IPS DF 6.9 (cell line): ENCODE measurements around the gene FAM216B.

Experiments used
- DNase-seq: peaks from one replicate; pipeline ENCODE4 v3.0.0-alpha.2; 2013; ENCODE audit warnings: low read depth, low spot score
- H3K27ac ChIP-seq: one replicate; pipeline ENCODE4 v1.5.1; 2013; ENCODE audit warnings: low read length, control low read depth
- H3K27me3 ChIP-seq: 2 replicates; pipeline ENCODE4 v1.6.1; 2013; ENCODE audit warnings: mild to moderate bottlenecking, low read length; ENCODE audit not compliant: control insufficient read depth, insufficient read depth
- H3K36me3 ChIP-seq: 2 replicates; pipeline ENCODE4 v1.6.1; 2013; ENCODE audit warnings: low read length; ENCODE audit not compliant: control insufficient read depth, insufficient read depth
- H3K4me1 ChIP-seq: 2 replicates; pipeline ENCODE4 v1.6.1; 2013; ENCODE audit warnings: low read length; ENCODE audit not compliant: control insufficient read depth, insufficient read depth
- H3K4me3 ChIP-seq: 2 replicates; pipeline ENCODE4 v1.5.1; 2013; ENCODE audit warnings: mild to moderate bottlenecking, low read length
- H3K9me3 ChIP-seq: 2 replicates; pipeline ENCODE4 v1.6.1; 2013; ENCODE audit warnings: low read length, inconsistent platforms; ENCODE audit not compliant: control insufficient read depth, insufficient read depth
- WGBS: extraction: QIAGEN DNeasy Blood & Tissue Kit; methylation state at CpG from one replicate; pipeline ENCODE4 v1.1.7; 2013; ENCODE audit warnings: mixed read lengths, missing lambda C conversion rate; ENCODE audit not compliant: insufficient read length, insufficient coverage; 5-methylcytosine and 5-hydroxymethylcytosine counted together

Gene FAM216B

DNA sequence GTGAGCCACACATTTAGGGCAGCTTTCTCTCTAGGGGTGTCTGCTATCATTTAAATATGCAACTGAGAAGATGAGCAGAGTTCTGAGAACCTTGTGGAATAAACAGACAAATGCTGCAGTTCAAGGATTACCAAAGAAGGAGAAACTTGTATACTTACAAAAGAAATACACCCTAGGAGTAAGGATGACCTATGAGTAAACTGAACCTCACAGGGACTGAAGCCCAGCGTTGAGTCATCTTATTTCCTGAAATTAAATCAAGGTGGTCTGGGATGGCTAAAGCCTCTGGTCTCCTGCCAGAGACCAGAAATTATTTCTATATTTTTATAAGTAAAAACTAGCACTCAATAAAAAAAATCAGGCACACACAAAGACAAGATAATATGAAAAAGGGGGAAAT is 40.1 kb downstream of the FAM216B start:
- Histone ChIP-seq H3K4me1 (no peaks in the 10 kb centered on the region), H3K9me3 (no peaks in the 10 kb centered on the region), H3K36me3 (no peaks in the 10 kb centered on the region), H3K27me3 (no peaks in the 10 kb centered on the region), H3K27ac (no peak overlapping the region), H3K4me3 (no peak overlapping the region)
- no CpG with 5 or more reads among the region's 1 CpG for WGBS
- DNase-seq: no peak

DNA sequence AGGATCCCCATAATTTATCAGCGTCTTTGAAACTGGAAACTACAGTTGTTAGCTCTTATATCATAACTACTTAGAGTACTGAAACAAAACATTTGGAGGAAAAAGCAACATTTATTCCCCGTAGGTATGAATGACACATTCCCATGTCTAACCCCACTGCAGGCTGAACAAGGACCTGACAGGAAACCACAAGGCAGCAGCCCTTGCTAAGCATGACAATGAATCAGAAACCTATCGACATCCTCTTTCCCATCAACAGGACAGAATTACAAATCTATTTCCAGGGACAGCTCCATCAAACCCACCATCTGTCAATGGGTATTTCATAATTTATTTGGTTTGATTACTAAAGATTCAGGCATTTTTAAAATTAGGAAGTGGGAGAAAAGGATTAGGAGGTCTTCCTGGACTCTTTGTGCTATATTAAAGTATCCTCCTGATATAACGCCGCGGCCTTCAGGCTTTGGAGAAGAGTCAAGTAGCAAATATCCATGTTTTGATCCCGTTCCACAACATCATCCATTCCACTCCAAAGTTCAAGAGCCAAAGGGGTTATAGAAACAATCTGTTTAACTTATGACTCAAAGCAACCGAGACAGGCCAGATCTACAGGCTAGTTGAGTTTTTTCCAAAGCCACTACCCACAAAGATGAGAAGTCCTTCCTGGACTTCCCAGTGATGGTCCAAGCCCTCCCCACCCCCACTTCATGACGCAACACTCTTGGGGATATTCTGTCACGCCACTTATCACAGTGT is 51.1 kb downstream of the FAM216B start:
- H3K4me1 ChIP-seq: no peaks in the 10 kb centered on the region
- DNase-seq: no peak
- no peaks in the 10 kb centered on the region for H3K27me3 ChIP-seq
- no peak overlapping the region for H3K27ac ChIP-seq
- H3K4me3 ChIP-seq: no peak overlapping the region
- WGBS: no CpG with 5 or more reads among the region's 10 CpGs
- no peaks in the 10 kb centered on the region for H3K9me3 ChIP-seq
- no peaks in the 10 kb centered on the region for H3K36me3 ChIP-seq

DNA sequence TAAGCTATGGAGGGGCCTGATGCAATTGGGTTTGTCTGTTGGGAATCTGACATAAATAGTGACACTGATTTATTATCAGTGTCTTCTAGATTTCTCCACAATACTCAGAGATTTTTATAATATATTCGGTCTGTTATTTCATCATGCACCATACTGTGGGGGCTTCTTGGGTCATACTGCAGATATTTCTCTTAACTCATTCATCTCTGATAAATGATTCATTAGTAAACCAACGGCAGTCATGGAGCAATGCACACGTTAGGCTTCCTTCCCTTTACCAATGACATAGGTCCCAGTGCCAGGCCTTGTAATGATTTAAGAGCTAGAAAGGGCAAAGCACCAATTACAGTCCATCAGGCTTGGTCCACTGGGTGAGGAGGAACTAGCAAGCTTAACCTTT is 53.6 kb downstream of the FAM216B start:
- H3K4me3 ChIP-seq: no peak overlapping the region
- no CpG with 5 or more reads among the region's 3 CpGs for WGBS
- no peak for DNase-seq

DNA sequence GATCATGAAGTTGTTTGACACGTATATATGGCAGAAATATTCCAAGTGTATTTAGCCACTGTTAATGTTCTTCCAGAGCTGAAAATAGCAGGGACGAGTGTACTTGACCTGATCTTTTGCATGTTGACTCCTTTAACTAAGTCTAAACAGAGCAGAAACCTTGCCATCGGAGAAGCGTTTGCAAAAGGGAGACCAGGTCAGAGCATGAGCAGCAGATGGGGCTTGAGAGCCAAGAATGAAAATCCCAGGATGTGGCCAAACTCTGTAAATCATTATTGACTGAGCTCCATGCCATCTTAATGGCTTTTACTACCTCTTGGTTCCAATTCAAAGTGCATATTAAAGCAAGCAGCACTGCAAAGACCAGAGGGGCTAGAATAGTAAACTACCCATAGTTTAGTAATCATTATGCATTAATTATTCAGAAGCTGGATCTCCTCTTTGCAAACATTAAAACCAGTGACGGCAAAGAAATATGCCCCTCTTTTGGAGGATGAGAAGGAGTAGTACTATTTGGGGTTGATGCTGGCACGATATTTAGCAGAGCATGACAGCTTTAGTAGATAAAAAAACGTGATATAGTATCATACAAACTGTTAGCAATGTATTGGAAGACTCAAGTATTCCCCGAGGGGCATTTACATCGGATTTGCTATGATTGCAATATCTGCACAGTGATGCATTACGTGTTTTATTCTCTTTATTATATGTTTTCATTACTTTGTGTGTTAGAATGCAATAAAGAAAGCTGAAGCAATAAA is 55.7 kb downstream of the FAM216B start:
- no CpG with 5 or more reads among the region's 10 CpGs for WGBS
- Histone ChIP-seq H3K4me1 (no peaks in the 10 kb centered on the region), H3K9me3 (no peaks in the 10 kb centered on the region), H3K4me3 (no peak overlapping the region), H3K27me3 (no peaks in the 10 kb centered on the region), H3K36me3 (no peaks in the 10 kb centered on the region), H3K27ac (no peak overlapping the region)
- DNase-seq: no peak

More for the DNA sequence above, 53.6 kb downstream of the FAM216B start:
- Histone ChIP-seq H3K4me1 (no peaks in the 10 kb centered on the region), H3K9me3 (no peaks in the 10 kb centered on the region), H3K27me3 (no peaks in the 10 kb centered on the region), H3K27ac (no peak overlapping the region), H3K36me3 (no peaks in the 10 kb centered on the region)
